Fibroblast of upper back skin (primary cell): ENCODE results near the gene SZT2.

Experiments used
- DNase-seq: peaks from one replicate; pipeline ENCODE4 v3.0.0-alpha.2; 2013

The SZT2 gene

DNA sequence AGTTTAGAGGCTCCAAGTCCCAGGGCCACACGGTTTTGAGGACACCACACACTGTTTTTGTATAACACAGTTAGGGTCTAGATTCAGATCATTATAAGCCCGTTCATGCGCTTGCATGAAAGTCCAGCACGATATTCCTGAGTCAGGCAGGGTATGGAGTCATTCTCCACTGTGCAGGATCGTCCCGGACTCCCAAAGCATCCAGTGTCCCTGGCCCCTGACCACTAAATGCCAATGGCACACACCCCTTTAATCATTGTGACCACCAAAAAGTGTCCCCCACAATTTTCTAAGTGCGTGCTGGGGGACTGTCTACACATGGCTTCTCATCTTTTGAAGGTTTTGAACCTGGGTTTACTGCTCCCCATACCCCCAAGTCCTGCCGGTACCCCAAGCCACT lies 113.8 kb downstream of the SZT2 start:
- DNase-seq = no peak
